ENCODE results near the gene HS3ST3B1.

The HS3ST3B1 gene

GRCh38 chr17:14303343-14304221, 2.7 kb downstream of the HS3ST3B1 start:
- DNase-seq: no peak

GRCh38 chr17:14304222-14304772, 3.4 kb downstream of the HS3ST3B1 start:
- no peak for DNase-seq

DNA sequence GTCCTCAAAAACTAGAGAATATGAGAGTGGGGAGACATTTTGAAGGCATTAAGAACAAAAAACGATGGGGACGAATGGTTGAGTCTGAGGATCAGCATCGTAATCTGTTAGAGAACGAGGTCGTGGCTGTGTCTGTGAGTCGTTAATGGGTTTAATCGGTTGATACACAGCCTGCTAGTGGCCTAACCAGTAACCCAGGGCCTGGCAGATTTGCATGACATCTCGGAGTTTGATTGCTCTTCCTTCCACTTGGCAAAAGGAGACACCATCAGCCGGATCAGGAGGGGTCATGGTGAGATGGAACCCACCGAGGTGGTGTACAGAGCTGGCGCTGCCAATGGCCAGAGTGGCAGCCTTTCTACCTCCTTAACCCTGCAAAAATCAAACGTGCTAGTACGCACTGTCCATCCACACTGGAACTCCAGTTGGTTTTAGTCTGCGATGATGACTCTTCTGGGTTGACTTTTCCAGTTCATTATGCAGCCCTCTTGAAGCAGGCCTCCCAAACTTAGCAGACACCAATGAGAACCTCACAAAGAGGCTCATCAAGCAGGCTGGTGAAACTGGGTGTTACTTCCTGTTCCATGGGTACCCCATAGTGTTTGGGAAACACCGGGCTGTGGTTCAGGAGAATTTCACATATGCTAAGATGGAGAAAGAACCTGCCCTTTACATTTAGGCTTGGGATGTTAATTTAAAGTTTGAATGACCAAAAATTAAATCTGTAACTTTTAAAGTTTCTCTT, 4.1 kb downstream of the HS3ST3B1 start:
- no peak for DNase-seq

DNA sequence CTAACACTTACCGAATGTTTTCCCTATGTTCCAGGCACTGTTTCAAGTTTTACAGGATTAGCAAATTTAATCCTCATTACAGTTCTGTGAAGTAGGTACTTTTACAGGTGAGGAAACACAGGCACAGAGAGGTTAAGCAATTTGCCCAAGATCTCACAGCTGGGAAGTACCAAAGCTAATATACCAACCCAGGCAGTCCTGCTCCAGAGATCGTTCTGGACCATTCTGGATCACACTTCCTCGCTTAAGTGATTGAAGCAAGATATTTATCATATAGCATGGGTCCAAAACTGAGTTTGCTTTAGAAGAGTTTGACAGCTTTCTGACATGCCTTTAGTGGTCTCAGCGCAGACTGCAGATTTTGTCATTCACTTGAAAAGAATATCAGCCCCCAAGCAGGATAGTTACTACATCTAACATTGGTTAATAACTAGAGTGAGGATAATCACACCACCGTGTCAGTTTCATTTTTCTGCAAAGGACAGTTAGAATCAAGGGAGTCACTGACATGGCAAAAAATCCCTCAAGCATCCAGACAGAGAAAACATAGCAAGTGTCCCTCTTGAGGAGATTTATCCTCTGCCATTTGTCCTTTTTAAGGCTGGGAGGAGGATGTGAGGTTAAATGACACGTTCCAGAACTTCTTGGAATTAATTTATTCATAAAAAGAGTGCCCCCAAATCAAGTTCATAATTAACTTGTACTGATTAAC, 5.1 kb downstream of the HS3ST3B1 start:
- DNase-seq: no peak

GRCh38 chr17:14306596-14306995, 5.7 kb downstream of the HS3ST3B1 start:
- no peak for DNase-seq

DNA sequence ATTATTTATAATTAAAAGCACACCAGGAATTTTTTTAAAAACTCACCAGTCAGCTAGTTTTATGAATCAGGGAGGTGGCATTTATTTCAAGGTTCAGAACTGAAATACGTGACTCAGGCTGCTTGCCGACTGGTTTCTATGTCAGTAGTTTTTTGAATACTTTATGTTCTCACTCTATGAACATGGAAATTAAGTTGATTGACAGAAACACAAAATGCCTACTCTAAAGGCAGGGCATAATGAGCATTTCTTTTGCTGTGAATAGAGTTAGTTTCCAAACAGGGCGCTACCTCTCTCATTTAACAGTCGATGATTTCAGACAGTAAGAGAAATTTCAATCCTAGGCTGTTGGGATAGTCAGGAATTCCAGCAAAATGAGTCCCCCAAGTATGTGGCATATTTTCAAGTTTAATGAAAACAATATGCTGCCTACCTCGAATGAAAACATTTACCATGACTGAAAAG, 6.7 kb downstream of the HS3ST3B1 start:
- no peak for DNase-seq

- no peak for DNase-seq
Measured at GRCh38 chr17:14308636-14308964, 7.7 kb downstream of the HS3ST3B1 start.

DNA sequence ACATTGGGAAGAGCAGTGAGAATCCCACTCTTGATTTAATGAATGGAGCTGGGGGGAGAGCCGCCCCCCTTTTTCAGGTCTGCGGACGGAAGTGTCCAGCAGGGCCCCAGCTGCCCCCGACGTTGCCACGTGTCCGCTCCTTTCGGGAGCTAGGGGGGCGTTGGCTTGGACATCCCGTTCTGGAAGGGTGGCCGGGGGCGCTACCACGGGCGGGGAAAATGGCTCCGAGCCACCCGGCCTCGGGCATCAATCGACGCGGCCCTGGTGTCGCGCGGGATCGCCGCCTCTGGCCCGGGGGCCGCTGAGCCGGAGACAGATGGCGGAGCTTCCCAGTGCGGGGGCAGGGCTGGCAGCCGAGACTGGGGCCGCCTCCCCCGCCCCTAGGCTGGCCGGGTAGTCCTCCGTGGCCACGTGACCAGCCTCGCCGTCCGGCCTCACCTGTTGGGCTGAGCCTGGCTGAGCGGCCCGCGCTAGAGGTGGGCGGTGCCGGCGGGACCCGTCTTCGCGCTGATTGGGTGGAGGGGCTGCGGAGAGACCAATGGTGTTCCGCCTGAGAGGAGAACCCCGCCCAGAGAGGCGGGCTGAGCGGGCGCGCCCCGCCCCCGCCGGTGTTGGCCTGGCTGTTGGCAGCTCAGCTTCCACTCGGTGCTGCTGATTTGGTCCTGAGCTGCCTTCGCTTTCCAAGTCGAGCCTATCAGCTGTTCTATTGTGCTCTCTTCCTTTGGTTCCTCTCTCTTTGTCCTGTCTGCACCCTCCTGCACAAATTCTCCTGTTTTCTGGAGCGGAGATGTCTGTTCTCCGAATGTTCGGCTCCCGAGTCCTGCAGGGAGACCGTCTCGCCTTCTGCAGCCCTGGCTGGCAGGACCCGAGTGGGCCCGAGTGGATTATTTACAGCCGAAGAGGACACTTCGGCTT, 8.3 kb downstream of the HS3ST3B1 start:
- DNase-seq: no peak

DNA sequence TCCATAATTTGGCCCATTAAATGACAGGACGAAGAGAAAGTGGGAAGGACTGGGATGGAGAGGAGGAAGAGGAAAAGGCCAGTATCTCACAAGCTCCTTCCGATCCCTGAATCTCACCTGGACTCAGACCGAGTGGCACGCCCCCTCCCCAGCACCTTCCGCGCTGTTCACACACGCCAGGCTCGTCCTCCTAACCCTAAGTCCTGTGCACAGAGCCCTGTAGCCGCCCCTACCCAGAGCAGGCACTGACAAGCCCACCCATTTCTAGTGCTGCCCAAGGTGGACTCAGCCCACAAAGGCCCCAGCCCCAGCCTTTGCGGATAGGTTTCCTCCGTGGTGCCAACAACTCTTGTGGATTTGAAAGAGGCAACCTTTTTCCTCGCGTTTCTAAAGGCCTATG, 9.2 kb downstream of the HS3ST3B1 start:
- no peak for DNase-seq

- no peak for DNase-seq
Measured at GRCh38 chr17:14310605-14311004, 9.7 kb downstream of the HS3ST3B1 start.

DNA sequence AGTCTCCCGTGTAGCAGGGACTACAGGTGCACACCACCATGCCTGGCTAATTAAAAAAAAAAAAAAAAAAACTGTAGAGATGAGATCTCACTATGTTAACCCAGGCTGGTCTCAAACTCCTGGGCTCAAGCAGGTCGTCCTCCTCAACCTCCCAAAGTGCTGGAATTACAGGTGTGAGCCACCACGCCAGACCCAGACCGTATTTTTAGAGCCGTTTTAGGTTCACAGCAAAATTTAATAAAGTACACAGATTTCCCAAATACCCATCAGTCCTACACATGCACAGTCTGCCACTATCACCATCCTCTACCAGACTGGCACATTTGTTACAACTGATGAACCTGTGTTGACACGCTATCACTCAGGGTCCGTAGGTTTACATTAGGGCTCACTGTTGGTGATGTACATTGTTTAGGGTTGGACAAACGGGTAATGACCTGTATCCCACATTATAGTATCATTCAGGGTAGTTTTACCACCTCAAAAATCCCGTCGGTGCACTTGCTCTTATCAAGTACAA, 10.4 kb downstream of the HS3ST3B1 start:
- no peak for DNase-seq

GRCh38 chr17:14311981-14312380, 11.1 kb downstream of the HS3ST3B1 start:
- no peak for DNase-seq

- no peak for DNase-seq
Measured at GRCh38 chr17:14312522-14312921, 11.6 kb downstream of the HS3ST3B1 start.

- DNase-seq: no peak
Measured at GRCh38 chr17:14316126-14316832, 15.4 kb downstream of the HS3ST3B1 start.

GRCh38 chr17:14317383-14317782, 16.5 kb downstream of the HS3ST3B1 start:
- no peak for DNase-seq

DNA sequence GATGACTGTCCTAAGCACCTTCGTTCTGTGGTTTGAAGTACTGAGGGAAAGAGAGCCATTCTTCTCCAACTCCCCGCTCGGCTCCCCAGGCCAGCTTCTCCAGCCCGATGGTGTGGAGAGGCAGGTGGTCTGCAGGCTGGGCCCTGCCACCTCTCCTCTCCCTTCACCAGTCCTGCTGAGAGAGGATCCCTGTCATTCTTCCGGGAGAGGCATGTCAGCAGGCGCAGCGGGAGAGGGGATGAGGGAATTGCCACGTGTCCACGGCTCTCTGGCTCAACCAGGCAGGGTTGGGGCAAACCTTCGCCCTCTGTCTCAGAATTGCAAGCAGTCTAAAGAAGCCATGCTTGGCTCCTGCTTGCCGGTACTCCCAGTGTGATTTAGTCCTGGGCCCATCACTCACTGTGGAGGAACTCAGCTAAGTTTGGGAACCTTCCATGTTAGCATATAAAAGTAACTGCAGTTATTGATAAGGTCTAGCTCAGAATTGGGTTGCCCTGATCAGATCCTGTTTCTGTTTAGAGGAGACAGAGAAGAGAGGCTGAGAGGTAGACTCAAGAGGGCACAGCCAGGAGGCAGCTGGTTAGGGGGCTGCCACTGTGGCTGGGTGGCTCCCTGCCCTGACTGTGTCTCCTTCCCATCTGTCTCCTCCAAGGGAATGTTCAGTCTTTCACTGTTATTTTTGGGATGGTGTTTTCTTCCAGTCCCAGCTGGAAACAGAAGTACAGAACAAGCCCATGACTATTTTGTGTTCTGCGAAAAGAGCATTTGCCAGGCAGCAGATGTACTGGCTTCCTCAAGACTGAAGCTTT, 17.4 kb downstream of the HS3ST3B1 start:
- no peak for DNase-seq

DNA sequence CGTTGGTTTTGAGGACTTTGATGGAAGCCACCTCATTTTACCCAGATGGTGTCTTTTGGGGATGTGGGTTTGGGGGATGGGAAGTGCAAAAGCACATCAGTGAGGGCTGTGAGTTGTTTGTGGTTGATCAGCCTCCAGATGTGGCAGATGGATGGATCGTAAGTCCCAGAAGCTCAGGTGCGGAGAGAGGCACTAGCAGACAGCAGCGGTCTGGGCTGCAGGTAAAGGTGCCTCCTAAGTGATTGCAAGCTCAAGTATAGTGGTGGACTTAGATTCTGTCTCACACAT, 18.0 kb downstream of the HS3ST3B1 start:
- no peak for DNase-seq

- no peak for DNase-seq
Measured at GRCh38 chr17:14320098-14320497, 19.2 kb downstream of the HS3ST3B1 start.

DNA sequence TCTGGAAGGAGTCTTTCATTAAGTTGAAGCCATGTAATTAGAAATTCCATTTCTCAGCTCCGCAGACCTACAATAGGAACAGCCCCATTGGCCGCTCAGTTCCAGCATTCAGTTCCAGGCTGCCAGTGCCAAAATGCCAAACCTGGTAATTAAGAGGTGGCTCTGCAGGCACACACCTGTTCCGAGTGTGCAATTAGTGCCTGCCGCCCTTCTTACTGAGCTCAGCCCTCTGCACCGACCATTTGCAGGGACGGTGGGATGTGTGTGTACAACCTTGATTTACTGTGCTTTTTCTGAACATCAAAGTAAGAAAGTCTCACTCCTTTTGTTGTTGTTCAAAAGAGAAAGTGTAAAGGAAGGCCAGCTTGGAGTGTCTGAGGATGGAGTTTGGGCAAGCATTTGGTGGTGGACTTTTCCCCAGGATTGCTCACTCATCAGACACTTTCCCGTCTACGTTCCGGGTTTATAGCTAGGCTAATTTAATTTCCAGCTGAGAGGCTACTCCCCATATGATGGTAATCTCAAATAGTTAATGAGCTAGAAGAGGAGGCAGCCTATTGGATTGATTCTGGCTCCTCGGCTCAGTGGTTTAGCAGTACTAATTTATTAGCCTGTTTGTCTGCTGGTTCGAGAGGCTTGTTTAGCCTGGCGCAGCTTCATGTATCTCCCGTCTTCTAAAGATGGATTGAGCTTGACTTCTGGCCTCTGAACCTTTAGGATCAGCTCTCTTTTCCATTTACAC, 20.0 kb downstream of the HS3ST3B1 start:
- DNase-seq: no peak

GRCh38 chr17:14321476-14321949, 20.6 kb downstream of the HS3ST3B1 start:
- DNase-seq: no peak

Data from NCI-H446 treated with DMSO at 0.1 percent for 48 hours (cell line).